Tibial artery (tissue), 4 donors: Measurements from ENCODE around the gene LENG8.
A peak's percentile ranks its signal among the peaks of the same experiment; 100 is the strongest.
"Not testable (repeated sequence)": the region's sequence is repeated elsewhere in the genome, so short reads cannot be mapped to it uniquely, and the experiment has no call there.

Experiments used
- DNase-seq, 2 donors: peaks; one replicate each; pipeline ENCODE4 v3.0.0-alpha.2; 2019
- H3K27ac ChIP-seq, 2 donors: fragments of 200-600 bp; sonication (generic) in 1 of 2; 1 replicate in 1 of 2; 2 replicates in 1 of 2; pipeline ENCODE4 v1.5.1; 2018 to 2019; ENCODE audit warnings: mild to moderate bottlenecking in 1 of 2
- H3K27me3 ChIP-seq, 2 donors: fragments of 200-600 bp; sonication (generic) in 1 of 2; one replicate each; pipeline versions ENCODE4 v1.5.1 to v1.6.0; 2016 to 2019
- H3K36me3 ChIP-seq, 3 donors: fragments of 200-600 bp; sonication (generic) in 2 of 3; one replicate each; pipeline ENCODE4 v1.5.1; 2016 to 2019; ENCODE audit warnings: mild to moderate bottlenecking in 2 of 3
- H3K4me1 ChIP-seq, 4 donors: fragments of 200-600 bp; sonication (generic) in 2 of 4; 1 replicate in 3 of 4; 2 replicates in 1 of 4; pipeline ENCODE4 v1.5.1; 2016 to 2019
- H3K4me3 ChIP-seq, 2 donors: fragments of 200-600 bp; sonication (generic) in 1 of 2; 1 replicate in 1 of 2; 2 replicates in 1 of 2; pipeline ENCODE4 v1.5.1; 2018 to 2019; ENCODE audit warnings: mild to moderate bottlenecking in 2 of 2
- H3K9me3 ChIP-seq, 3 donors: fragments of 200-600 bp; sonication (generic) in 1 of 3; one replicate each; pipeline ENCODE4 v1.5.1; 2016 to 2019
- intact Hi-C: fragments of 100-400 bp; cut with DNase I; formaldehyde crosslinking; loops from one replicate; pipeline ENCODE4 v1.15.0; 2023; ENCODE audit warnings: low total_unique reads
- TF ChIP-seq, protein P1 (sequence below), 2 experiments: fragments of 200-600 bp in 1 of 2; fragments of 450-650 bp in 1 of 2; IDR thresholded peaks; one replicate each; pipeline ENCODE4 v1.5.1; 2017 to 2019; ENCODE audit warnings: antibody characterized with exemption in 2 of 2, mild to moderate bottlenecking in 1 of 2, moderate library complexity in 1 of 2

Gene LENG8

DNA sequence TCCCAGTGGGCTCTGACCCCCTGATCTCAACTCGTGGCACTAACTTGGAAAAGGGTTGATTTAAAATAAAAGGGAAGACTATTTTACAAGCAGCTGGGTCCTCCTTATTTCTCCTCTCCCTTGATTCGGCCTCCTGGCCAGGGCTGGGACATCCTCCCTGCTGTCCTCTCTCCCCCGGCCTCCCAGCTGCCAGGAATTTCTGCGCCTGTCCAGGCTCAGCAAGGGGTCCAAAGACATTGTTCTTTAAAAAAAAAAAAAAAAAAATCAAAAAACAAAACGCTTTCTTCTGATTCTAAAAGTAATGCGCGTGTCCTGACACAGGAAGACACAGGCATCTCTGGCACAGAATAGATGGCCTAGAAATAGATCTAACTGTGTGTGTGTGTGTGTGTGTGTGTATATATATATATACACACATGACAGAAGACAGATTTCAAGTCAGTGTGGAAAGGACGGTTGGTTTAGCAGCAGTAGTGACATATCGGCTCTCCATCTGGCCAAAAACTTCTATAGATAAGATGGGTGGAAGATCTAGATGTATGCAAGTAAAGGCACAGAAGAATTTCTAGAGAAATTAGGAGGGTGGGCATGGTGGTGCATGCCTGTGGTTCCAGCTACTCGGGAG is 12.3 kb upstream of the LENG8 start:
- Histone ChIP-seq H3K4me1 (peaks cover 0 to 32% (median 4%) of the 10 kb centered on the region in 4 donors), H3K36me3 (no peaks in the 10 kb centered on the region), H3K9me3 (no peaks in the 10 kb centered on the region), H3K27me3 (peaks cover 0 to 2% of the 10 kb centered on the region in 2 donors), H3K4me3 (no peak overlapping the region), H3K27ac (no peak overlapping the region)
- intact Hi-C loops = no loop called here
- TF ChIP-seq, protein P1, sequence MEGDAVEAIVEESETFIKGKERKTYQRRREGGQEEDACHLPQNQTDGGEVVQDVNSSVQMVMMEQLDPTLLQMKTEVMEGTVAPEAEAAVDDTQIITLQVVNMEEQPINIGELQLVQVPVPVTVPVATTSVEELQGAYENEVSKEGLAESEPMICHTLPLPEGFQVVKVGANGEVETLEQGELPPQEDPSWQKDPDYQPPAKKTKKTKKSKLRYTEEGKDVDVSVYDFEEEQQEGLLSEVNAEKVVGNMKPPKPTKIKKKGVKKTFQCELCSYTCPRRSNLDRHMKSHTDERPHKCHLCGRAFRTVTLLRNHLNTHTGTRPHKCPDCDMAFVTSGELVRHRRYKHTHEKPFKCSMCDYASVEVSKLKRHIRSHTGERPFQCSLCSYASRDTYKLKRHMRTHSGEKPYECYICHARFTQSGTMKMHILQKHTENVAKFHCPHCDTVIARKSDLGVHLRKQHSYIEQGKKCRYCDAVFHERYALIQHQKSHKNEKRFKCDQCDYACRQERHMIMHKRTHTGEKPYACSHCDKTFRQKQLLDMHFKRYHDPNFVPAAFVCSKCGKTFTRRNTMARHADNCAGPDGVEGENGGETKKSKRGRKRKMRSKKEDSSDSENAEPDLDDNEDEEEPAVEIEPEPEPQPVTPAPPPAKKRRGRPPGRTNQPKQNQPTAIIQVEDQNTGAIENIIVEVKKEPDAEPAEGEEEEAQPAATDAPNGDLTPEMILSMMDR (IDR thresholded peaks at IDR 0.05) = no peak
- no peak for DNase-seq

DNA sequence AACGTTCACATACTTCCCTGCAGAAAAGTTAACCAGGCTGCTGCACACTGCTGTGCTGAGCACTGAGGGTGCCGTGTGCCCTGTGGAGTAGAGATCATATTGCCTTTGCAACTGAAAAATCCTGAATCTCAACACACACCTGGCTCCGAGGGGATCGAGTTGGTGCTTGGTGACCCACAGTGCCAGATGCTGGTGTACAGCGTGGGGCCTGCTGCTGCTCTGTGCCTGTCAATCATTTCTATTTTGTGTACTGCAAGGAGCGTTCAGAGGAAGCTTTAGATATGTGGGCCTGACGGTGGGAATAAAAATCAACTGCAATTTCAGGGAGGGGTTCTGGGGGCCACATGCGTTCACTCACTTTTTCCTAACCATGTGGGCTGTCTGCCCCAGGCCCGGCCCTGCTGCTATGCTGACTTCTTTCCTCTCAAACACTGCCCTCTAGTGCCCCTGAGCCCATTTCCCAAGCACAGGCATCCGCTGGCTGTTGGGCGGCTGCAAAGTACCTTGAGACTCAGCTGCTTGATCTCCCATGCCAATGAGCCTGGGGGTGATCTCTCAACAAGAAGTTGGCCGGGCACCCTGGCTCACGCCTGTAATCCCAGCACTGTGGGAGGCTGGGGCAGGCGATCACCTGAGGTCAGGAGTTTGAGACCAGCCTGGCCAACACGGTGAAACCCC is 9.7 kb upstream of the LENG8 start:
- no peak for DNase-seq
- TF ChIP-seq, protein P1 (IDR thresholded peaks at IDR 0.05) = no peak
- no peaks in the 10 kb centered on the region for H3K27me3 ChIP-seq
- intact Hi-C loops = no loop called here
- H3K9me3 ChIP-seq = no peaks in the 10 kb centered on the region
- peaks cover 0 to 28% (median 4%) of the 10 kb centered on the region in 4 donors for H3K4me1 ChIP-seq
- peaks cover 0 to 9% (median under 1%) of the 10 kb centered on the region in 3 donors for H3K36me3 ChIP-seq
- H3K27ac ChIP-seq = no peak overlapping the region
- no peak overlapping the region for H3K4me3 ChIP-seq

DNA sequence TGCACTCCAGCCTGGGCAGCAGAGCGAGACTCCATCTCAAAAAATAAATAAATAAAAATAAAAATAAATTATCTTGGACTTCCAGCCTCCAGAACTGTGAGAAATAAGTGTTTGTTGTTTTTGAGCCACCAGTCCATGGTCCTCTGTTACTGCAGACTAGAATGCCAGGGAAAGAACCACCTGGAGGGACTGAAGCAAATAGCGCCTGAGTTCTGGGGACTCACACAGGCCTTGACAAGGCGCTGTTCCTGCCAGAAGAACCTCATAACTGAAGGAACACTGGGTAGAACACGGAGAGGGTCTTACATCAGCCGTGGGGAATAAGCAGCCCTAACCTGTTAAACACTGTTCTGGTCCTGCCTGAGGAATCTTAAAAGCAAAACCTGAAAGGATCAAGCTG is 8.4 kb upstream of the LENG8 start:
- Histone ChIP-seq H3K4me3 (no peak overlapping the region), H3K4me1 (peaks cover 0 to 14% (median 1%) of the 10 kb centered on the region in 4 donors), H3K27me3 (no peaks in the 10 kb centered on the region), H3K36me3 (peaks cover 5 to 15% (median 13%) of the 10 kb centered on the region in 3 donors), H3K9me3 (no peaks in the 10 kb centered on the region), H3K27ac (no peak overlapping the region)
- DNase-seq = no peak
- intact Hi-C loops = no loop called here
- TF ChIP-seq, protein P1 (IDR thresholded peaks at IDR 0.05) = no peak

DNA sequence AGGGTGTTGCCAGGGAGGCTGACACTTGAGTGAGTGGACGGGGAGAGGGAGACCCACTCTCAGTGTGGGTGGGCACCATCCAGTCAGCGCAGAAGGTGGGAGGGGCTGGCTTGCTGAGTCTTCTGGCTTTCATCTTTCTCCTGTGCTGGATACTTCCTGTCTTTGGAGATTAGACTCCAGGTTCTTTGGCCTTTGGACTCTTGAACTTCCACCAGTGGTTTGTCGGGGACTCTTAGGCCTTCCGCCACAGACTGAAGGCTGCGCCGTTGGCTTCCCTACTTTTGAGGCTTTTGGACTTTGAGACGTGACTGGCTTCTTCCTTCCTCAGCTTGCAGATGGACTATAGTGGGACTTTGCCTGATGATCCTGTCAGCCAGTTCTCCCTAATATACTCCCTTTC is 4.3 kb upstream of the LENG8 start:
- intact Hi-C loops = no loop called here
- H3K4me1 ChIP-seq = peaks cover 0 to 13% (median 8%) of the 10 kb centered on the region in 4 donors
- DNase-seq = no peak
- H3K27me3 ChIP-seq = no peaks in the 10 kb centered on the region
- H3K4me3 ChIP-seq = no peak overlapping the region
- H3K36me3 ChIP-seq = peaks cover 6 to 19% (median 15%) of the 10 kb centered on the region in 3 donors
- H3K9me3 ChIP-seq = no peaks in the 10 kb centered on the region
- H3K27ac ChIP-seq = no peak overlapping the region
- TF ChIP-seq, protein P1 (IDR thresholded peaks at IDR 0.05) = no peak

DNA sequence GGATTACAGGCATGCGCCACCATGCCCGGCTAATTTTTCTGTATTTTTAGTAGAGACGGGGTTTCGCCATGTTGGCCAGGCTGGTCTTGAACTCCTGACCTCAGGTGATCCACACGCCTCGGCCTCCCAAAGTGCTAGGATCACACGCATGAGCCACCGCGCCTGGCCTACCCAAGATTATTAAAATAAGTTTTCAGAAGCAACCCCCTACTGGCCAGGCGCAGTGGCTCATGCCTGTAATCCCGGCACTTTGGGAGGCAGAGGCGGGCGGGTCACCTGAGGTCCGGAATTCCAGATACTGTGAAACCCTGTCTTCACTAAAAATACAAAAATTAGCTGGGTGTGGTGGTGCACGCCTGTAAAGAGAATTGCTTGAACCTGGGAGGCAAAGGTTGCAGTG is 2.6 kb upstream of the LENG8 start:
- intact Hi-C loops, H3K27ac ChIP-seq, H3K4me3 ChIP-seq, H3K27me3 ChIP-seq, DNase-seq, H3K9me3 ChIP-seq: not testable (repeated sequence)
- peaks cover 14 to 25% (median 19%) of the 10 kb centered on the region in 3 donors for H3K36me3 ChIP-seq
- peaks cover 0 to 30% (median 24%) of the 10 kb centered on the region in 4 donors for H3K4me1 ChIP-seq

DNA sequence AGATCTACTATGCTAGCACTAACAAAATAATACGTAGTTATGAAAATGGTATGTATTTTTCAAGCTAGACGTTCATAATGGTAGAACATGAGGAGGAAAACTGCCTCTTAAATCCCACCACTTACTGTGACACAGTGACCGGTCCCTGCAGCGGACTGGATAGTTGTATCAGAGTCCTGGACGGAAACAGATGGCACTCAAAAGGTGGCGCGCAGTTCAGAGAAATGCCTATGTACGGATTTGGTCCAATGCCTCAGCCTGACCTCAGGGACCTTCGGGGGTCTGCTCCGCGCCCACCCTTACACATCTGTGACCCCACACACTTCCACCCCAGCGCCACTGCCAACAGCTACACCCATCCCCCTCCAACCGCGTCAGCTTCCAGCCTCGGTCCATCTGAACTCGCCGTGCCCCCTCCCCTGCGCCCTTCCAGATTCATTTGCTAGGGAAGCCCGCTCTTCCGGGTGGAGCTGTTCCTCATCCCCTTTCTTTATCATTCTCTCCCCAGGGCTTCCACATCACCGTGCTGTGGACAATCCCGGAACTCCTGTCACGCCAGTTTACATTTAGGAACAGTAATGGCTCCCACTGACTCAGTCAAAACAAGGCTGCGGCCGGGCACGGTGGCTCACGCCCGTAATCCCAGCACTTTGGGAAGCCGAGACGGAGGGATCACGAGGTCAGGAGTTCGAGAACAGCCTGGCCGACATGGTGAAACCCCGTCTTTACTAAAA is 792 bp upstream of the LENG8 start:
- peaks cover 32 to 43% (median 32%) of the 10 kb centered on the region in 3 donors for H3K36me3 ChIP-seq
- peak in 1 of 2 donors; percentile 61 for DNase-seq

More for the DNA sequence above, 792 bp upstream of the LENG8 start:
- no peaks in the 10 kb centered on the region for H3K9me3 ChIP-seq
- TF ChIP-seq, protein P1 (IDR thresholded peaks at IDR 0.05) = no peak
- peak overlapping the region; percentile 96 to 98 for H3K27ac ChIP-seq
- intact Hi-C loops = no loop called here
- peaks cover 0 to 43% (median 34%) of the 10 kb centered on the region in 4 donors for H3K4me1 ChIP-seq
- no peaks in the 10 kb centered on the region for H3K27me3 ChIP-seq
- H3K4me3 ChIP-seq = peak overlapping the region; percentile 88 to 89
